Measurements from ENCODE around the gene EPB41L1.
"Not testable (repeated sequence)": the region's sequence is repeated elsewhere in the genome, so short reads cannot be mapped to it uniquely, and the experiment has no call there.

EPB41L1 gene

DNA sequence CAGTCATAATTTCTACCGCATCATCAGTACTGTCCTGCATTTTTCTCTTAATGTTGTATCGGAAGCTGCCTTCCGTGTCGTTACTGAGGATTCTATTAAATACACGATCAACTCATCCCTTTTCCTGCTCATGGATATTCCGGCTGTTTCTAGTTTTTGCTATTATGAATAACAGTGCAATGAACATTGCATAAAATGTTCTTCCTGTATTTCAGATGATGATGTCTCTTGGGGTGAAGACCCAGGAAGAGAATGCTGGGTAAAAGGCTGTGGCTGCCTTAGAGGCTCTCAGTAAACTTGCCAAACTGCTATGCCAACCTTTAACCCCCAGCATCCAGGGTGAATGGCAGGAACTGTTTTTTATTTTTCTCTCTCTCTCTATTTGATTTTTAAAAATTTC lies 24.1 kb upstream of the EPB41L1 start:
- POLR2A ChIA-PET: no interaction called here
- TF ChIP-seq, protein P1, sequence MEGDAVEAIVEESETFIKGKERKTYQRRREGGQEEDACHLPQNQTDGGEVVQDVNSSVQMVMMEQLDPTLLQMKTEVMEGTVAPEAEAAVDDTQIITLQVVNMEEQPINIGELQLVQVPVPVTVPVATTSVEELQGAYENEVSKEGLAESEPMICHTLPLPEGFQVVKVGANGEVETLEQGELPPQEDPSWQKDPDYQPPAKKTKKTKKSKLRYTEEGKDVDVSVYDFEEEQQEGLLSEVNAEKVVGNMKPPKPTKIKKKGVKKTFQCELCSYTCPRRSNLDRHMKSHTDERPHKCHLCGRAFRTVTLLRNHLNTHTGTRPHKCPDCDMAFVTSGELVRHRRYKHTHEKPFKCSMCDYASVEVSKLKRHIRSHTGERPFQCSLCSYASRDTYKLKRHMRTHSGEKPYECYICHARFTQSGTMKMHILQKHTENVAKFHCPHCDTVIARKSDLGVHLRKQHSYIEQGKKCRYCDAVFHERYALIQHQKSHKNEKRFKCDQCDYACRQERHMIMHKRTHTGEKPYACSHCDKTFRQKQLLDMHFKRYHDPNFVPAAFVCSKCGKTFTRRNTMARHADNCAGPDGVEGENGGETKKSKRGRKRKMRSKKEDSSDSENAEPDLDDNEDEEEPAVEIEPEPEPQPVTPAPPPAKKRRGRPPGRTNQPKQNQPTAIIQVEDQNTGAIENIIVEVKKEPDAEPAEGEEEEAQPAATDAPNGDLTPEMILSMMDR (IDR thresholded peaks at IDR 0.05; ENCODE audit: control extremely low read depth, extremely low read depth, low read depth, missing control alignments): no peak
- DNase-seq (ENCODE audit: extremely low spot score): no peak
- CTCF ChIA-PET: interaction anchor here (1.2 to 20.8 kb wide), 2 partner anchors 8 to 136 kb away, joined by 5 to 495 read pairs; no protein-coding TSS in a partner anchor

DNA sequence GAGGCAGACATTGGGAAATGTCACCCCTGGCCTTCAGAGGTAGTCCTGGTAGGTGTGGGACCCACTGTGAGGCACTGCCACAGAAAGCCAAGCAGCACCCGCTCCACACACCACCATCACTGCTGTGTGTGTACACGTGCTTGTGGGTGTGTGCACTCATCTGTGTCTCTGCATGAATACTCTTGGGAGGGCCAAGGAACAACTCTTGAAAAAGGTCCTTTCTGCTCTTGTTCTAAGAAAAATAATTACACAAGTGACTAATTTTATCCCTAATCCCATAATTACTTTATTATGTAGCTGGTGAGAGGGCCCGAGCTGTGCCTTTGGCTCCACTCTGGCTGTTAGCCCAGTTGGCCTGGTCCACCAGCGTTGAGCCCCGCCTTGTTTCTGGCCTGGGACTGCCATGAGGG lies 21.7 kb upstream of the EPB41L1 start:
- ChIA-PET POLR2A (no interaction called here), CTCF (interaction anchor here (1.1 to 20.8 kb wide), 6 partner anchors 10 to 179 kb away, joined by 3 to 495 read pairs (median 4); partner anchors contain the start of gene SCAND1)
- TF ChIP-seq, protein P1 (IDR thresholded peaks at IDR 0.05; ENCODE audit: control extremely low read depth, extremely low read depth, low read depth, missing control alignments): no peak
- DNase-seq (ENCODE audit: extremely low spot score): no peak

DNA sequence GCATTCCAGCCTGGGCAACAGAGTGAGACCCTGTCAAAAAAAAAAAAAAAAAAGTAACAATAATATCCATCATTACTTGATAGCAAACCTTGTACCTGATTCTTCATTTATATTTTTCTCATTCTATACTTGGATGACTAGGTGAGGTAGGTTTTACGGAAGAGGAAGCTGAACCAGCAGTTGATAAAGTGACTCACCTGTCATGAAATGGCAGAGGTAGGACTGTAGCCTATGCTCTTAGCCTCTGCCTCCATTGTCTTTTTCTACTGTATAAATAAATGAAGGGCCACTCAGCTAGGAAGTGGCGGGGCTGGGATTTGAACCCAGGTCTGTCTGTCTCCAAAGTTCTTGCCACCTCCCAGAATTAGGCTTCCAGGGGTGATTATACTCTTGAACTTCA lies 20.7 kb upstream of the EPB41L1 start:
- TF ChIP-seq, protein P1 (IDR thresholded peaks at IDR 0.05; ENCODE audit: control extremely low read depth, extremely low read depth, low read depth, missing control alignments): no peak
- POLR2A ChIA-PET: no interaction called here
- CTCF ChIA-PET: interaction anchor here (1.2 to 20.8 kb wide), 7 partner anchors 9 to 180 kb away, joined by 3 to 495 read pairs (median 4); partner anchors contain the start of gene SCAND1
- DNase-seq (ENCODE audit: extremely low spot score): no peak

DNA sequence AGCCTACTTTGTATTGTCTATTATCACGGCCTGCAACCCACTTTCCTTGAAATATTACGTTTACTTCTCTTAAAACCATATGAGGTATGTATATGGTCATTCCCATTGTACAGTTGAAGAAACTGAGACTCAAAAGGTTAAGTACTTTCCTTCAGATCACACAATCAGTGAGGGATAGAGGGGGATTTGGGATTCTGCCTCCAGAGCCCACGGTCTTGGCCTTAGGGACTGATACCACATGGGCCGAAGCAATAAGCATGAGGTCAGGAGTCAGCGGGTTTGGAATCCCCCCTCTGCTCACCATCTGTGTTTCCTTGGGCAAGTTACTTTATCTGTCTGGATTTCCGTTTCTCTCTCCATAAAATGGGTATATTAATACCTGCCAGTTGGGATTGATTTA lies 19.4 kb upstream of the EPB41L1 start:
- DNase-seq (ENCODE audit: extremely low spot score): no peak
- TF ChIP-seq, protein P1 (IDR thresholded peaks at IDR 0.05; ENCODE audit: control extremely low read depth, extremely low read depth, low read depth, missing control alignments): no peak
- ChIA-PET CTCF (interaction anchor here (1.6 to 20.8 kb wide), 3 partner anchors 24 to 182 kb away, joined by 5 to 495 read pairs (median 8); partner anchors contain the start of gene SCAND1), POLR2A (no interaction called here)

DNA sequence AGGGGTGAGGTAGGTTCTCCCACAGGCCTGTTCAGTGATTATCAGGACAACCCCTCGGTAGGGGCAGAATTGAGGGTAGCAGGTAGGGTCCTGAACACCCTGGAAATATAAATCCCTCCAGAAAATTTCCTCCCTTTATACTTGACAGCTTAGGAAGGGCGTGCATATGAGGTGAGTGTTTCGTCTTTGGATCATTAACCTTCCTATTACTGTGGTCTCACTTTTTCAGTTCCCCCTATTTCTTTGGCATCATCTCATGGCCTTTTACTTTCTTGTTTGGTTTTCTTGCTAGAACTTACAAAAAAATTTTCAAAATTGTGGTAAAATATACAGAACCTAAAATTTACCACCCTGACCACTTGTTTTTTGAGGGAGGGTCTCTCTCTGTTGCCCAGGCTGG lies 18.7 kb upstream of the EPB41L1 start:
- ChIA-PET POLR2A (interaction anchor here (0.6 kb wide), 1 partner anchor 89 kb away, joined by 4 read pairs; no protein-coding TSS in a partner anchor), CTCF (interaction anchor here (3.0 to 20.8 kb wide), 2 partner anchors 127 to 141 kb away, joined by 12 to 495 read pairs; no protein-coding TSS in a partner anchor)
- TF ChIP-seq, protein P1 (IDR thresholded peaks at IDR 0.05; ENCODE audit: control extremely low read depth, extremely low read depth, low read depth, missing control alignments): no peak
- no peak for DNase-seq (ENCODE audit: extremely low spot score)

DNA sequence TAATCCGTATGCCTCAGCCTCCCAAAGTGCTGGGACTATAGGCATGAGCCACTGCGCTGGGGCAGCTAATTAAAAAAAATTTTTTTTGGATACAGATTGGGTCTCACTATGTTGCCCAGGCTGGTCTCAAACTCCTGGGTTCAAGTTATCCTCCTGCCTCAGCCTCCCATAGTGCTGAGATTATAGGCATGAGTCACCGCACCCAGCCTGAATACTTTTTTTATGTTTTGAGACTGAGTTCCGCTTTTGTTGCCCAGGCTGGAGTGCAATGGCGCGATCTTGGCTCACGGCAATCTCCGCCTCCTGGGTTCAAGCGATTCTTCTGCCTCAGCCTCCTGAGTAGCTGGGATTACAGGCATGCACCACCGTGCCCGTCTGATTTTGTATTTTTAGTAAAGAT lies 17.2 kb upstream of the EPB41L1 start:
- CTCF ChIA-PET: interaction anchor here (1.3 to 20.8 kb wide), 9 partner anchors 11 to 302 kb away, joined by 4 to 495 read pairs (median 9); no protein-coding TSS in a partner anchor

DNA sequence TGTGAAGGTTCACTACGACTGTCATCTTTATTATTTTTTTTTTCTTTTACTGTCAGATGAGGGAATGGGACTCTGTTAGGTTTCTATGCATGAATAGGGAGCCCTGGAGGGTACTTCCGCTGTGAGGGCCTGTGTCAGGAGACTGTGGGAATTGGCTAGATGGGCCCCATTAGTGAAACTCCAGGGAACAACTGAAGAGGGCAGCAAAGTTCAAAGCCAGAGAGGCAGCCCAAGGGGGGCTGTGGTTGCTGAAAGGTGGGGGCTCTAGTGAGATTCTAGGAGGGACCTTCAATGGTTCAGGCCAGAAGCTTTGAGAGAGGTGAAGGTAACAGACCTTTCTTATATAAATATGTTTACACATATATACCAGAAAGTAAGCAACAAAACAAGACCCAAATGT lies 13.2 kb upstream of the EPB41L1 start:
- ChIA-PET POLR2A (no interaction called here), CTCF (interaction anchor here (3.9 to 20.8 kb wide), 2 partner anchors 15 to 147 kb away, joined by 28 to 495 read pairs; no protein-coding TSS in a partner anchor)
- TF ChIP-seq, protein P1 (IDR thresholded peaks at IDR 0.05; ENCODE audit: control extremely low read depth, extremely low read depth, low read depth, missing control alignments): no peak
- DNase-seq (ENCODE audit: extremely low spot score): no peak

More for the DNA sequence above, 17.2 kb upstream of the EPB41L1 start:
- POLR2A ChIA-PET; DNase-seq (ENCODE audit: extremely low spot score): not testable (repeated sequence)

Data from GM10248 (cell line).